ENCODE data around the gene GYS1.

Gene GYS1

GRCh38 chr19:48990400-48990799 is 2.7 kb downstream of the GYS1 start:
- H3K36me3 ChIP-seq (ENCODE audit: insufficient read depth, low read length), result peaks cover 24% of the 10 kb centered on the region
- no peaks in the 10 kb centered on the region for H3K9me3 ChIP-seq (ENCODE audit: low read length)
- no peak overlapping the region for H2AFZ ChIP-seq (ENCODE audit: low read depth, low read length)
- H3K27me3 ChIP-seq (ENCODE audit: insufficient read depth, low read length), result no peaks in the 10 kb centered on the region
- H3K4me1 ChIP-seq (ENCODE audit: insufficient read depth, low read length), result peaks cover 17% of the 10 kb centered on the region
- H3K4me3 ChIP-seq (ENCODE audit: low read length), result no peak overlapping the region

- peaks cover 30% of the 10 kb centered on the region for H3K36me3 ChIP-seq (ENCODE audit: insufficient read depth, low read length)
- H3K9me3 ChIP-seq (ENCODE audit: low read length), result no peaks in the 10 kb centered on the region
- no peak overlapping the region for H2AFZ ChIP-seq (ENCODE audit: low read depth, low read length)
- H3K27me3 ChIP-seq (ENCODE audit: insufficient read depth, low read length), result no peaks in the 10 kb centered on the region
- peaks cover 14% of the 10 kb centered on the region for H3K4me1 ChIP-seq (ENCODE audit: insufficient read depth, low read length)
- no peak overlapping the region for H3K4me3 ChIP-seq (ENCODE audit: low read length)
Observed at GRCh38 chr19:48989701-48990291, 3.3 kb downstream of the GYS1 start.

GRCh38 chr19:48988860-48989259 is 4.2 kb downstream of the GYS1 start:
- Histone ChIP-seq H3K4me1 (ENCODE audit: insufficient read depth, low read length) (peaks cover 7% of the 10 kb centered on the region), H3K4me3 (ENCODE audit: low read length) (no peak overlapping the region)

GRCh38 chr19:48988286-48988685 is 4.8 kb downstream of the GYS1 start:
- peaks cover 32% of the 10 kb centered on the region for H3K36me3 ChIP-seq (ENCODE audit: insufficient read depth, low read length)
- no peaks in the 10 kb centered on the region for H3K9me3 ChIP-seq (ENCODE audit: low read length)
- H2AFZ ChIP-seq (ENCODE audit: low read depth, low read length), result no peak overlapping the region
- H3K27me3 ChIP-seq (ENCODE audit: insufficient read depth, low read length), result no peaks in the 10 kb centered on the region
- peaks cover 7% of the 10 kb centered on the region for H3K4me1 ChIP-seq (ENCODE audit: insufficient read depth, low read length)
- no peak overlapping the region for H3K4me3 ChIP-seq (ENCODE audit: low read length)

More at GRCh38 chr19:48988860-48989259, 4.2 kb downstream of the GYS1 start:
- Histone ChIP-seq H3K27me3 (ENCODE audit: insufficient read depth, low read length) (no peaks in the 10 kb centered on the region), H2AFZ (ENCODE audit: low read depth, low read length) (no peak overlapping the region), H3K9me3 (ENCODE audit: low read length) (no peaks in the 10 kb centered on the region), H3K36me3 (ENCODE audit: insufficient read depth, low read length) (peaks cover 32% of the 10 kb centered on the region)

GRCh38 chr19:48987323-48987722 is 5.8 kb downstream of the GYS1 start:
- Histone ChIP-seq H3K27me3 (ENCODE audit: insufficient read depth, low read length) (no peaks in the 10 kb centered on the region), H2AFZ (ENCODE audit: low read depth, low read length) (no peak overlapping the region), H3K9me3 (ENCODE audit: low read length) (no peaks in the 10 kb centered on the region), H3K36me3 (ENCODE audit: insufficient read depth, low read length) (peaks cover 36% of the 10 kb centered on the region), H3K4me3 (ENCODE audit: low read length) (no peak overlapping the region), H3K4me1 (ENCODE audit: insufficient read depth, low read length) (peaks cover 7% of the 10 kb centered on the region)

- H2AFZ ChIP-seq (ENCODE audit: low read depth, low read length), result no peak overlapping the region
- H3K36me3 ChIP-seq (ENCODE audit: insufficient read depth, low read length), result peaks cover 44% of the 10 kb centered on the region
- no peak overlapping the region for H3K4me3 ChIP-seq (ENCODE audit: low read length)
- H3K4me1 ChIP-seq (ENCODE audit: insufficient read depth, low read length), result no peaks in the 10 kb centered on the region
- no peaks in the 10 kb centered on the region for H3K27me3 ChIP-seq (ENCODE audit: insufficient read depth, low read length)
- H3K9me3 ChIP-seq (ENCODE audit: low read length), result no peaks in the 10 kb centered on the region
Observed at GRCh38 chr19:48986211-48986610, 6.9 kb downstream of the GYS1 start.

GRCh38 chr19:48985711-48986110 is 7.4 kb downstream of the GYS1 start:
- H3K4me1 ChIP-seq (ENCODE audit: insufficient read depth, low read length), result no peaks in the 10 kb centered on the region
- no peaks in the 10 kb centered on the region for H3K9me3 ChIP-seq (ENCODE audit: low read length)
- no peak overlapping the region for H3K4me3 ChIP-seq (ENCODE audit: low read length)
- H2AFZ ChIP-seq (ENCODE audit: low read depth, low read length), result no peak overlapping the region
- H3K27me3 ChIP-seq (ENCODE audit: insufficient read depth, low read length), result no peaks in the 10 kb centered on the region
- H3K36me3 ChIP-seq (ENCODE audit: insufficient read depth, low read length), result peaks cover 44% of the 10 kb centered on the region

- Histone ChIP-seq H3K4me1 (ENCODE audit: insufficient read depth, low read length) (no peaks in the 10 kb centered on the region), H3K27me3 (ENCODE audit: insufficient read depth, low read length) (no peaks in the 10 kb centered on the region), H3K36me3 (ENCODE audit: insufficient read depth, low read length) (peaks cover 45% of the 10 kb centered on the region), H2AFZ (ENCODE audit: low read depth, low read length) (no peak overlapping the region), H3K4me3 (ENCODE audit: low read length) (no peak overlapping the region), H3K9me3 (ENCODE audit: low read length) (no peaks in the 10 kb centered on the region)
Observed at GRCh38 chr19:48982280-48982679, 10.8 kb downstream of the GYS1 start.

- H2AFZ ChIP-seq (ENCODE audit: low read depth, low read length), result no peak overlapping the region
- no peak overlapping the region for H3K4me3 ChIP-seq (ENCODE audit: low read length)
- no peaks in the 10 kb centered on the region for H3K9me3 ChIP-seq (ENCODE audit: low read length)
- peaks cover 32% of the 10 kb centered on the region for H3K36me3 ChIP-seq (ENCODE audit: insufficient read depth, low read length)
- no peaks in the 10 kb centered on the region for H3K4me1 ChIP-seq (ENCODE audit: insufficient read depth, low read length)
- no peaks in the 10 kb centered on the region for H3K27me3 ChIP-seq (ENCODE audit: insufficient read depth, low read length)
Observed at GRCh38 chr19:48977061-48977460, 16.0 kb downstream of the GYS1 start.

- Histone ChIP-seq H2AFZ (ENCODE audit: low read depth, low read length) (no peak overlapping the region), H3K36me3 (ENCODE audit: insufficient read depth, low read length) (peaks cover 26% of the 10 kb centered on the region)
Observed at GRCh38 chr19:48975947-48976847, 16.9 kb downstream of the GYS1 start.

GRCh38 chr19:48970923-48971395 is 22.1 kb downstream of the GYS1 start:
- Histone ChIP-seq H3K4me1 (ENCODE audit: insufficient read depth, low read length) (peaks cover 6% of the 10 kb centered on the region), H2AFZ (ENCODE audit: low read depth, low read length) (no peak overlapping the region), H3K27me3 (ENCODE audit: insufficient read depth, low read length) (no peaks in the 10 kb centered on the region), H3K9me3 (ENCODE audit: low read length) (peaks cover 3% of the 10 kb centered on the region), H3K4me3 (ENCODE audit: low read length) (no peak overlapping the region), H3K36me3 (ENCODE audit: insufficient read depth, low read length) (peaks cover 39% of the 10 kb centered on the region)

More at GRCh38 chr19:48975947-48976847, 16.9 kb downstream of the GYS1 start:
- Histone ChIP-seq H3K9me3 (ENCODE audit: low read length) (no peaks in the 10 kb centered on the region), H3K4me1 (ENCODE audit: insufficient read depth, low read length) (no peaks in the 10 kb centered on the region), H3K27me3 (ENCODE audit: insufficient read depth, low read length) (no peaks in the 10 kb centered on the region), H3K4me3 (ENCODE audit: low read length) (no peak overlapping the region)

GRCh38 chr19:48970139-48970766 is 22.9 kb downstream of the GYS1 start:
- no peaks in the 10 kb centered on the region for H3K27me3 ChIP-seq (ENCODE audit: insufficient read depth, low read length)
- no peak overlapping the region for H2AFZ ChIP-seq (ENCODE audit: low read depth, low read length)
- peaks cover 39% of the 10 kb centered on the region for H3K36me3 ChIP-seq (ENCODE audit: insufficient read depth, low read length)
- H3K9me3 ChIP-seq (ENCODE audit: low read length), result peaks cover 3% of the 10 kb centered on the region
- peaks cover 7% of the 10 kb centered on the region for H3K4me1 ChIP-seq (ENCODE audit: insufficient read depth, low read length)
- no peak overlapping the region for H3K4me3 ChIP-seq (ENCODE audit: low read length)

All from neuron (in vitro differentiated cells).